HepG2 (cell line): ENCODE results near the gene MAP3K4. TPM values are rescaled to one million over a fixed set of nuclear protein-coding genes. Genes with fewer than 3 reads are reported as not detected.

Experiments
- ATAC-seq: fragments of 200-7000 bp; cut with Tn5 transposase; 3 replicates; pipeline ENCODE4 v1.9.1; 2020; ENCODE audit warnings: mild to moderate bottlenecking, moderate library complexity
- BruUV-seq: library from RNA; stranded (reverse); fragments of 400-500 nt; replicated peaks from 2 replicates; lab custom pipeline; 2021; lab: Mats Ljungman, UMichigan
- CTCF ChIA-PET: fragments of 300-600 bp; formaldehyde crosslinking; extraction: SDS; loops from one replicate; lab custom pipeline; 2021; ENCODE audit warnings: low total read pairs, inconsistent platforms, low intra/inter-chr PET ratio; lab: Yijun Ruan, JAX
- POLR2A ChIA-PET: fragments of 350-600 bp; sonication (Branson Sonifier 250); formaldehyde crosslinking; loops from one replicate; lab custom pipeline; 2020; ENCODE audit warnings: antibody characterized with exemption, inconsistent platforms; lab: Yijun Ruan, JAX
- DNase-seq: peaks from one replicate; pipeline ENCODE4 v3.0.0-alpha.2; 2015; ENCODE audit warnings: low spot score
- FAIRE-seq: peaks from 3 replicates; lab custom pipeline; 2011; peaks lifted over from hg19 to GRCh38; lab: Jason Lieb, UNC
- H2AFZ ChIP-seq: one replicate; pipeline ENCODE4 v1.6.1; 2011; ENCODE audit warnings: low read length, inconsistent platforms
- H3K27ac ChIP-seq: fragments of 300-600 bp; 3 replicates; pipeline ENCODE4 v1.8.0; 2011; ENCODE audit warnings: mixed run types, mild to moderate bottlenecking, mixed read lengths, low read length, inconsistent platforms; ENCODE audit not compliant: insufficient read depth; ENCODE audit errors: extremely low read length
- H3K27me3 ChIP-seq, 2 experiments: fragments of 200-600 bp in 1 of 2; 2 replicates in 1 of 2; 3 replicates in 1 of 2; pipeline versions ENCODE4 v1.6.0 to v1.8.0; 2011; ENCODE audit warnings: low read length in 2 of 2, mild to moderate bottlenecking in 2 of 2, moderate library complexity in 2 of 2, inconsistent platforms in 1 of 2; ENCODE audit not compliant: insufficient read depth in 2 of 2, control insufficient read depth in 1 of 2
- H3K36me3 ChIP-seq, 2 experiments: fragments of 200-600 bp in 1 of 2; replicated peaks in 1 of 2; 2 replicates in 1 of 2; 3 replicates in 1 of 2; pipeline versions ENCODE4 v1.5.1 to v1.8.0; 2011; ENCODE audit warnings: low read length in 2 of 2, inconsistent platforms in 1 of 2; ENCODE audit not compliant: insufficient read depth in 2 of 2, control insufficient read depth in 1 of 2
- H3K4me1 ChIP-seq: 2 replicates; pipeline ENCODE4 v1.5.1; 2012; ENCODE audit warnings: low read length, inconsistent platforms; ENCODE audit not compliant: insufficient read depth
- H3K4me2 ChIP-seq: 2 replicates; pipeline ENCODE4 v1.6.0; 2011; ENCODE audit warnings: low read depth, low read length, inconsistent platforms
- H3K4me3 ChIP-seq, 3 experiments: fragments of 200-600 bp in 1 of 3; sonication (generic), shearing (Covaris generic) in 1 of 3; replicated peaks in 1 of 3; 2 replicates each; pipeline ENCODE4 v1.5.1; 2011 to 2016; ENCODE audit warnings: low read length in 3 of 3, inconsistent platforms in 2 of 3, low read depth in 2 of 3, mild to moderate bottlenecking in 2 of 3, control low read depth in 1 of 3, mixed read lengths in 1 of 3; ENCODE audit not compliant: insufficient read depth in 1 of 3
- H3K79me2 ChIP-seq: one replicate; pipeline ENCODE4 v1.6.1; 2011; ENCODE audit warnings: low read length, inconsistent platforms; ENCODE audit not compliant: insufficient read depth
- H3K9ac ChIP-seq: 2 replicates; pipeline ENCODE4 v1.6.0; 2011; ENCODE audit warnings: mild to moderate bottlenecking, low read depth, low read length, inconsistent platforms; ENCODE audit not compliant: insufficient read depth
- H3K9me3 ChIP-seq: 2 replicates; pipeline ENCODE4 v1.5.1; 2012; ENCODE audit warnings: mild to moderate bottlenecking, low read length
- H4K20me1 ChIP-seq: 2 replicates; pipeline ENCODE4 v1.6.0; 2011; ENCODE audit warnings: inconsistent platforms, mild to moderate bottlenecking, low read length, moderate library complexity; ENCODE audit not compliant: insufficient read depth
- ATF3 ChIP-seq: sonication (generic); formaldehyde crosslinking; IDR thresholded peaks from 2 replicates; pipeline ENCODE4 v1.4.0; 2020; ENCODE audit warnings: missing genetic modification reagents
- ATF7-NPFF ChIP-seq: sonication (generic); formaldehyde crosslinking; IDR thresholded peaks from 2 replicates; pipeline ENCODE4 v1.8.1; 2023; ENCODE audit warnings: mild to moderate bottlenecking, low read depth, missing genetic modification reagents, moderate library complexity
- CERS6 ChIP-seq: sonication (generic); formaldehyde crosslinking; IDR thresholded peaks from 2 replicates; pipeline ENCODE4 v1.5.0; 2020; ENCODE audit warnings: missing genetic modification reagents
- MTF1 ChIP-seq: sonication (generic); formaldehyde crosslinking; IDR thresholded peaks from 2 replicates; pipeline ENCODE4 v1.5.0; 2020; ENCODE audit warnings: missing genetic modification reagents
- NFYC ChIP-seq: IDR thresholded peaks from 2 replicates; pipeline ENCODE4 v1.6.1; 2016; ENCODE audit warnings: missing genetic modification reagents, missing compliant biosample characterization
- RARA ChIP-seq: IDR thresholded peaks from 2 replicates; pipeline ENCODE4 v1.6.1; 2016; ENCODE audit warnings: missing genetic modification reagents, missing compliant biosample characterization
- SIN3B ChIP-seq: fragments of 150-350 bp; IDR thresholded peaks from 2 replicates; pipeline ENCODE4 v1.6.1; 2014; ENCODE audit warnings: low read length
- TAF15 ChIP-seq: fragments of 200-400 bp; formaldehyde crosslinking; IDR thresholded peaks from one replicate; pipeline ENCODE4 v1.6.1; 2018; ENCODE audit warnings: mild to moderate bottlenecking, low read depth, low read length; ENCODE audit not compliant: poor library complexity, severe bottlenecking
- TEAD2 ChIP-seq: sonication (generic); formaldehyde crosslinking; IDR thresholded peaks from 2 replicates; pipeline ENCODE4 v1.9.0; 2021; ENCODE audit warnings: missing genetic modification reagents
- ZNF142 ChIP-seq: sonication (generic); formaldehyde crosslinking; IDR thresholded peaks from 2 replicates; pipeline ENCODE4 v1.4.0; 2020; ENCODE audit warnings: missing genetic modification reagents
- ZNF615 ChIP-seq: sonication (generic); formaldehyde crosslinking; IDR thresholded peaks from 2 replicates; pipeline ENCODE4 v1.5.0; 2020; ENCODE audit warnings: mild to moderate bottlenecking, missing genetic modification reagents, borderline replicate concordance
- ZNF691 ChIP-seq: sonication (generic); formaldehyde crosslinking; IDR thresholded peaks from 2 replicates; pipeline ENCODE4 v1.4.0; 2020; ENCODE audit warnings: missing genetic modification reagents, low read depth, mild to moderate bottlenecking, borderline replicate concordance
- WGBS: methylation state at CpG from one replicate; pipeline ENCODE4 v1.1.6; 2017; ENCODE audit warnings: low lambda C conversion rate; 5-methylcytosine and 5-hydroxymethylcytosine counted together
- in situ Hi-C: cut with HindIII; loops from 2 replicates; pipeline ENCODE4 v1.10.0; 2017; ENCODE audit warnings: low pct_unique_long_range_greater_than_20kb; ENCODE audit not compliant: extremely low pct_ligation_motif_present
- intact Hi-C: fragments of 100-400 bp; cut with micrococcal nuclease; formaldehyde crosslinking; loops from one replicate; pipeline ENCODE4 v1.10.0; 2022; ENCODE audit not compliant: unreplicated experiment
- polyA plus RNA-seq, 8 experiments: library from polyadenylated mRNA; depleted of rRNA in 3 of 8; stranded (reverse) in 7 of 8; unstranded in 1 of 8; fragments of >200 nt; fragmentation: Illumina TruSeq in 4 of 8; extraction: Trizol in 4 of 8; gene quantifications; 2 replicates each; pipeline versions ENCODE4 v1.2.1 to v1.2.3, GENCODE V29; 2011 to 2016; ENCODE audit warnings: low read depth in 4 of 8, missing spikeins in 1 of 8, mixed read lengths in 1 of 8; ENCODE audit not compliant: insufficient read depth in 1 of 8
- total RNA-seq, 5 experiments: library from RNA; depleted of rRNA; stranded (reverse); fragments of >200 nt; fragmentation: Illumina TruSeq; extraction: Trizol; gene quantifications; 2 replicates each; pipeline ENCODE4 v1.2.3, GENCODE V29; 2016; ENCODE audit warnings: low read depth in 1 of 5

MAP3K4 gene
- total and polyA plus RNA-seq, 2 of the 13 experiments (the other 11 are each of a cell fraction or from before 2014, with no cell fraction given): 12.9 to 33.6 TPM

- in situ Hi-C loops: no loop called here
- H3K4me3 ChIP-seq: no peak overlapping the region
- H2AFZ ChIP-seq: no peak overlapping the region
- H3K9me3 ChIP-seq: no peaks in the 10 kb centered on the region
- intact Hi-C loops: no loop called here
- H4K20me1 ChIP-seq: no peaks in the 10 kb centered on the region
- H3K36me3 ChIP-seq: no peaks in the 10 kb centered on the region; a peak in 1 of 5 replicates
- DNase-seq (no peak), ATAC-seq (no peak), FAIRE-seq (no peak)
- POLR2A ChIA-PET: no interaction called here
- H3K27ac ChIP-seq: no peak overlapping the region
- CTCF ChIA-PET: no interaction called here
- no peaks in the 10 kb centered on the region for H3K27me3 ChIP-seq
- no TSS peak for BruUV-seq
- no peaks in the 10 kb centered on the region for H3K4me1 ChIP-seq
- H3K4me2 ChIP-seq: no peak overlapping the region
- WGBS: 97% methylated on average over 3 of the region's 3 CpGs
- TF ChIP-seq ATF7-NPFF (CRISPR knock-in tag) (no peak), ZNF142 (CRISPR knock-in tag) (no peak), NFYC (CRISPR knock-in tag) (no peak), SIN3B (no peak), MTF1 (CRISPR knock-in tag) (no peak), ZNF615 (no peak), RARA (CRISPR knock-in tag) (no peak), CERS6 (no peak), ATF3 (no peak), TEAD2 (CRISPR knock-in tag) (no peak), TAF15 (no peak), ZNF691 (CRISPR knock-in tag) (no peak)
- no peak overlapping the region for H3K9ac ChIP-seq
- no peaks in the 10 kb centered on the region for H3K79me2 ChIP-seq
Observed at GRCh38 chr6:161061576-161061975, 70.0 kb downstream of the MAP3K4 start.
